Endothelial cell of umbilical vein (primary cell): Measurements from ENCODE around the gene CX3CR1. TPM values are rescaled to one million over a fixed set of nuclear protein-coding genes. Genes with fewer than 3 reads are reported as not detected.

ENCODE experiments used
- BruUV-seq: library from RNA; stranded (reverse); fragments of 400-500 nt; replicated peaks from 2 replicates; lab custom pipeline; 2021; lab: Mats Ljungman, UMichigan
- CTCF ChIA-PET: fragments of 300-600, 350-600 bp; sonication (Branson Sonifier 250); formaldehyde crosslinking; loops from one replicate; lab custom pipeline; 2021; ENCODE audit warnings: antibody characterized with exemption, inconsistent platforms; lab: Charles Lee
- POLR2A ChIA-PET: fragments of 300-600, 350-600 bp; sonication (Branson Sonifier 250); formaldehyde crosslinking; loops from one replicate; lab custom pipeline; 2021; ENCODE audit warnings: antibody characterized with exemption, inconsistent platforms; lab: Charles Lee
- DNase-seq: peaks from one replicate; pipeline ENCODE4 v3.0.0-alpha.2; 2011; ENCODE audit warnings: low read depth, low spot score
- FAIRE-seq: peaks from 2 replicates; lab custom pipeline; 2011; peaks lifted over from hg19 to GRCh38; lab: Jason Lieb, UNC
- H2AFZ ChIP-seq: 2 replicates; pipeline ENCODE4 v1.6.0; 2012; ENCODE audit warnings: low read depth, low read length, control low read depth, inconsistent platforms
- H3K27ac ChIP-seq: 2 replicates; pipeline ENCODE4 v1.5.1; 2011; ENCODE audit warnings: low read depth, mild to moderate bottlenecking, control low read depth, low read length, moderate library complexity; ENCODE audit not compliant: insufficient read depth
- H3K27me3 ChIP-seq, 2 experiments: 2 replicates each; pipeline versions ENCODE4 v1.6.0 to v1.6.1; 2011; ENCODE audit warnings: low read length in 2 of 2, mixed read lengths in 1 of 2; ENCODE audit not compliant: control insufficient read depth in 2 of 2, insufficient read depth in 2 of 2
- H3K36me3 ChIP-seq, 2 experiments: 2 replicates in 1 of 2; 3 replicates in 1 of 2; pipeline ENCODE4 v1.5.1; 2011; ENCODE audit warnings: low read length in 2 of 2, mild to moderate bottlenecking in 1 of 2, moderate library complexity in 1 of 2; ENCODE audit not compliant: control insufficient read depth in 2 of 2, insufficient read depth in 2 of 2; ENCODE audit errors: extremely low read depth in 1 of 2
- H3K4me1 ChIP-seq: 3 replicates; pipeline ENCODE4 v1.5.1; 2011; ENCODE audit warnings: mild to moderate bottlenecking, low read length; ENCODE audit not compliant: control insufficient read depth, insufficient read depth; ENCODE audit errors: extremely low read depth
- H3K4me2 ChIP-seq: 2 replicates; pipeline ENCODE4 v1.6.1; 2011; ENCODE audit warnings: low read length, control low read depth, mixed read lengths; ENCODE audit not compliant: insufficient read depth
- H3K4me3 ChIP-seq, 3 experiments: fragments of 200-600 bp in 1 of 3; sonication (generic), shearing (Covaris generic) in 1 of 3; replicated peaks in 1 of 3; 2 replicates each; pipeline ENCODE4 v1.5.1; 2011 to 2016; ENCODE audit warnings: control low read depth in 3 of 3, low read length in 3 of 3, mild to moderate bottlenecking in 2 of 3, inconsistent platforms in 1 of 3, low read depth in 1 of 3, moderate library complexity in 1 of 3; ENCODE audit not compliant: insufficient read depth in 1 of 3
- H3K79me2 ChIP-seq: 2 replicates; pipeline ENCODE4 v1.6.0; 2012; ENCODE audit warnings: low read length, inconsistent platforms; ENCODE audit not compliant: control insufficient read depth, insufficient read depth
- H3K9ac ChIP-seq: replicated peaks from 2 replicates; pipeline ENCODE3; 2011; ENCODE audit warnings: low read length, control low read depth; ENCODE audit not compliant: insufficient read depth; ENCODE audit errors: extremely low read depth
- H3K9me1 ChIP-seq: replicated peaks from 3 replicates; pipeline ENCODE4 v1.6.0; 2011; ENCODE audit warnings: mild to moderate bottlenecking, low read length; ENCODE audit not compliant: control insufficient read depth, insufficient read depth; ENCODE audit errors: extremely low read depth
- H3K9me3 ChIP-seq: replicated peaks from 2 replicates; pipeline ENCODE4 v1.5.1; 2012; ENCODE audit warnings: low read length, inconsistent platforms; ENCODE audit not compliant: control insufficient read depth, insufficient read depth
- H4K20me1 ChIP-seq: replicated peaks from 2 replicates; pipeline ENCODE3; 2011; ENCODE audit warnings: mild to moderate bottlenecking, low read length; ENCODE audit not compliant: control insufficient read depth, insufficient read depth; ENCODE audit errors: extremely low read depth
- CTCF ChIP-seq, 2 donors: IDR thresholded peaks; 1 replicate in 1 of 2; 2 replicates in 1 of 2; pipeline ENCODE4 v1.5.1; 2011; ENCODE audit warnings: low read length in 2 of 2, mild to moderate bottlenecking in 2 of 2, moderate library complexity in 2 of 2, control low read depth in 1 of 2, inconsistent platforms in 1 of 2, low read depth in 1 of 2; ENCODE audit not compliant: insufficient read depth in 1 of 2; ENCODE audit errors: extremely low read depth in 1 of 2
- EZH2 ChIP-seq: IDR thresholded peaks from 2 replicates; pipeline ENCODE4 v1.6.1; 2012; ENCODE audit warnings: borderline replicate concordance, low read depth, mild to moderate bottlenecking, moderate library complexity, low read length, inconsistent platforms; ENCODE audit not compliant: severe bottlenecking
- FOS ChIP-seq: IDR thresholded peaks from 2 replicates; pipeline ENCODE4 v1.6.1; 2011; ENCODE audit warnings: mild to moderate bottlenecking, low read length, moderate library complexity, borderline replicate concordance; ENCODE audit not compliant: insufficient read depth
- GATA2 ChIP-seq: IDR thresholded peaks from 2 replicates; pipeline ENCODE4 v1.7.0; 2011; ENCODE audit warnings: low read depth, mild to moderate bottlenecking, moderate library complexity, mixed read lengths, low read length; ENCODE audit not compliant: insufficient read length, insufficient read depth
- JUN ChIP-seq: IDR thresholded peaks from 2 replicates; pipeline ENCODE4 v1.6.1; 2011; ENCODE audit warnings: borderline replicate concordance, low read depth; ENCODE audit not compliant: insufficient read length, insufficient read depth
- MAX ChIP-seq: IDR thresholded peaks from 2 replicates; pipeline ENCODE4 v1.6.1; 2011; ENCODE audit not compliant: insufficient read depth, insufficient read length
- MYC ChIP-seq: IDR thresholded peaks from one replicate; pipeline ENCODE4 v1.6.1; 2011; ENCODE audit warnings: mild to moderate bottlenecking, low read depth, low read length
- POLR2A ChIP-seq: IDR thresholded peaks from 2 replicates; pipeline ENCODE4 v1.6.1; 2012; ENCODE audit warnings: low read depth, mild to moderate bottlenecking, control low read depth, low read length
- POLR2AphosphoS5 ChIP-seq: IDR thresholded peaks from 2 replicates; pipeline ENCODE4 v1.6.1; 2012; ENCODE audit warnings: low read depth, mild to moderate bottlenecking, control low read depth, low read length, moderate library complexity; ENCODE audit not compliant: insufficient read depth
- dilution Hi-C: fragments of 300-500 bp; cut with MboI; formaldehyde crosslinking; loops from one replicate; pipeline ENCODE4 v1.15.0; 2019; ENCODE audit warnings: low sequenced_read_pairs; ENCODE audit not compliant: extremely low pct_ligation_motif_present
- intact Hi-C: fragments of 100-400 bp; cut with micrococcal nuclease; formaldehyde crosslinking; loops from one replicate; pipeline ENCODE4 v1.10.0; 2022
- polyA plus RNA-seq, 4 experiments: library from polyadenylated mRNA; depleted of rRNA in 3 of 4; stranded (reverse) in 3 of 4; unstranded in 1 of 4; fragments of >200 nt; gene quantifications; 2 replicates each; pipeline versions ENCODE4 v1.2.1 to v1.2.3, GENCODE V29; 2011 to 2012; ENCODE audit warnings: missing spikeins in 1 of 4
- total RNA-seq: library from RNA; stranded (reverse); gene quantifications from 2 replicates; pipeline ENCODE4 v1.2.3, GENCODE V29; 2021

The CX3CR1 gene
- total and polyA plus RNA-seq, 2 donors (not counting 3 experiments of a cell fraction or from before 2014, with no cell fraction given), result not detected

GRCh38 chr3:39254806-39255449 lies 24.9 kb downstream of the CX3CR1 start:
- no peaks in the 10 kb centered on the region for H3K9me3 ChIP-seq
- BruUV-seq, result no TSS peak
- no peak overlapping the region for H2AFZ ChIP-seq
- no peaks in the 10 kb centered on the region for H4K20me1 ChIP-seq
- DNase-seq, result no peak
- no peaks in the 10 kb centered on the region for H3K36me3 ChIP-seq
- H3K79me2 ChIP-seq, result no peaks in the 10 kb centered on the region
- ChIA-PET CTCF (interaction anchor here (1.0 kb wide), 1 partner anchor 33 kb away, joined by 3 read pairs; no protein-coding TSS in a partner anchor), POLR2A (no interaction called here)
- no peak overlapping the region for H3K27ac ChIP-seq
- intact Hi-C loops, result no loop called here
- dilution Hi-C loops, result no loop called here
- no peaks in the 10 kb centered on the region for H3K4me1 ChIP-seq
- no peak overlapping the region for H3K9ac ChIP-seq
- no peak overlapping the region for H3K4me2 ChIP-seq
- TF ChIP-seq MYC, result no peak
- TF ChIP-seq FOS, result peak; percentile 56
- peak; percentile 23 for TF ChIP-seq GATA2
- peak; percentile 56 for TF ChIP-seq JUN
- H3K4me3 ChIP-seq, result no peak overlapping the region
- no peaks in the 10 kb centered on the region for H3K9me1 ChIP-seq
- peaks cover 5 to 6% of the 10 kb centered on the region in 2 experiments for H3K27me3 ChIP-seq
- FAIRE-seq, result no peak

DNA sequence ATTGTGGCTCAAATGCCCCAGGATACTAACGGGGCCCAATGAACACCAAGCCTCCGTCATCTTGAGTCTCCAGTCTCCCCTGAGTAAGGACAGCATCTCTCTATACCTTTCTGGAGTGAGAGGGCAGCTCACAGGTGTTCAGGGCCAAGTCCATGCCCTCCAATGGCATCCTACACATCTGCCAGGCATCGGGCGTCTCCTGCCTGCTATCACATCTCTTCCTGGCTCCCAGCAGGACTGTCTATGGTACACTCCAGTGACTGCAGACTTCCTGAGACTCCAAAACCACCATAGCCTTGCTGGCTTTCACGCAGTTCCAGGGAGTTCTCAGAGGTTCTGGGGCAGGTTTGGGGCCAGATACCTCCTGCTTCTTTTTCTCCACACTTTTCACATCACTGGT lies 28.3 kb downstream of the CX3CR1 start:
- H3K4me3 ChIP-seq, result no peak overlapping the region
- TF ChIP-seq GATA2 (no peak), MAX (no peak), POLR2AphosphoS5 (no peak), FOS (no peak), EZH2 (no peak), CTCF (IDR thresholded peaks at IDR 0.05; ENCODE audit: extremely low read depth in 1 of 2, insufficient read depth in 1 of 2, low read depth in 1 of 2, low read length in 2 of 2) (no peak), JUN (no peak), POLR2A (no peak), MYC (no peak)
- H3K79me2 ChIP-seq, result no peaks in the 10 kb centered on the region
- dilution Hi-C loops (no loop called here), intact Hi-C loops (no loop called here)
- DNase-seq (no peak), FAIRE-seq (no peak)
- H2AFZ ChIP-seq, result no peak overlapping the region
- CTCF ChIA-PET, result no interaction called here
- no peak overlapping the region for H3K9ac ChIP-seq
- H3K9me1 ChIP-seq, result no peaks in the 10 kb centered on the region
- no peak overlapping the region for H3K27ac ChIP-seq
- POLR2A ChIA-PET, result no interaction called here
- H3K4me2 ChIP-seq, result no peak overlapping the region
- no peaks in the 10 kb centered on the region for H3K9me3 ChIP-seq
- H3K27me3 ChIP-seq, result peaks cover 0 to 2% of the 10 kb centered on the region in 2 experiments
- no peaks in the 10 kb centered on the region for H3K4me1 ChIP-seq
- H3K36me3 ChIP-seq, result no peaks in the 10 kb centered on the region
- H4K20me1 ChIP-seq, result no peaks in the 10 kb centered on the region
- no TSS peak for BruUV-seq
